Testis (tissue), 2 donors: Measurements from ENCODE around the gene SOWAHA.

Source experiments
- POLR2A ChIP-seq: fragments of 450-650 bp; IDR thresholded peaks from one replicate; pipeline ENCODE4 v1.6.1; 2017; ENCODE audit warnings: antibody characterized with exemption, mild to moderate bottlenecking, moderate library complexity
- TF ChIP-seq, protein P1 (sequence below), 3 experiments: fragments of 450-650 bp in 2 of 3; fragments of 200-600 bp in 1 of 3; sonication (generic) in 1 of 3; IDR thresholded peaks; one replicate each; pipeline ENCODE4 v1.5.1; 2016 to 2019; ENCODE audit warnings: antibody characterized with exemption in 3 of 3, mild to moderate bottlenecking in 2 of 3, moderate library complexity in 1 of 3

DNA sequence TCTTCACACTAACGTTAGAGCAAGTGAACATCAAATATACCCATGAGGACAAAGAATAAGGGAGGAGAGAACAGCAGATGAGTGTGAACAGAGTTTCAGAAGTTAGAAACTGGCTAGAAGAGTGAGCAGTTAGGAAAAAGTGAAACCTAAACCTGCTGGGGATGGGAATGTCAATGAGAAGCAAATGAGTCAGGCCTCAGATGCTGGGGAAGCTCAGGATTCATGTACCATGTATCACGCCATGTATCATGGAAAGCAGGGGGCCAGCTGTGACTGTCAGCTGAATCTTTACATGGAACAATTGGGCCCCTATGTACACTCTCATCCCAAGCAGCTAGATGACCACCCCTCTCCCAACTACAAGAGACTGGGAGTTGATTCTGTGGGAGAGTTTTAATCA lies 37.0 kb downstream of the SOWAHA start:
- TF ChIP-seq, protein P1, sequence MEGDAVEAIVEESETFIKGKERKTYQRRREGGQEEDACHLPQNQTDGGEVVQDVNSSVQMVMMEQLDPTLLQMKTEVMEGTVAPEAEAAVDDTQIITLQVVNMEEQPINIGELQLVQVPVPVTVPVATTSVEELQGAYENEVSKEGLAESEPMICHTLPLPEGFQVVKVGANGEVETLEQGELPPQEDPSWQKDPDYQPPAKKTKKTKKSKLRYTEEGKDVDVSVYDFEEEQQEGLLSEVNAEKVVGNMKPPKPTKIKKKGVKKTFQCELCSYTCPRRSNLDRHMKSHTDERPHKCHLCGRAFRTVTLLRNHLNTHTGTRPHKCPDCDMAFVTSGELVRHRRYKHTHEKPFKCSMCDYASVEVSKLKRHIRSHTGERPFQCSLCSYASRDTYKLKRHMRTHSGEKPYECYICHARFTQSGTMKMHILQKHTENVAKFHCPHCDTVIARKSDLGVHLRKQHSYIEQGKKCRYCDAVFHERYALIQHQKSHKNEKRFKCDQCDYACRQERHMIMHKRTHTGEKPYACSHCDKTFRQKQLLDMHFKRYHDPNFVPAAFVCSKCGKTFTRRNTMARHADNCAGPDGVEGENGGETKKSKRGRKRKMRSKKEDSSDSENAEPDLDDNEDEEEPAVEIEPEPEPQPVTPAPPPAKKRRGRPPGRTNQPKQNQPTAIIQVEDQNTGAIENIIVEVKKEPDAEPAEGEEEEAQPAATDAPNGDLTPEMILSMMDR (IDR thresholded peaks at IDR 0.05), result no peak
- TF ChIP-seq POLR2A, result no peak
